PC-3 (cell line): ENCODE measurements around the gene VEZT.

Experiments
- CTCF ChIP-seq: fragments of 300-600 bp; sonication (generic); conservative IDR thresholded peaks from 2 replicates; pipeline ENCODE4 v1.5.1; 2017; ENCODE audit warnings: antibody characterized with exemption, low read depth, mild to moderate bottlenecking, low read length
- EZH2 ChIP-seq: fragments of 300-600 bp; sonication (generic); IDR thresholded peaks from one replicate; pipeline ENCODE4 v1.6.1; 2017; ENCODE audit warnings: antibody characterized with exemption, mild to moderate bottlenecking, low read length; ENCODE audit not compliant: unreplicated experiment
- EZH2phosphoT487 ChIP-seq: fragments of 300-600 bp; sonication (generic); IDR thresholded peaks from 2 replicates; pipeline ENCODE4 v1.6.1; 2018; ENCODE audit warnings: mild to moderate bottlenecking, antibody characterized with exemption, low read length, borderline replicate concordance

GRCh38 chr12:95248095-95248494 is 30.5 kb downstream of the VEZT start:
- TF ChIP-seq CTCF (no peak), EZH2 (no peak), EZH2phosphoT487 (no peak)
